Activated naive CD4-positive, alpha-beta T cell treated with Interleukin-2 at 50 U/mL for 16 hours (primary cell): ENCODE measurements around the gene CCL26.
A peak's percentile ranks its signal among the peaks of the same experiment; 100 is the strongest.
"Not testable (repeated sequence)": the region's sequence is repeated elsewhere in the genome, so short reads cannot be mapped to it uniquely, and the experiment has no call there.

ENCODE experiments used
- DNase-seq: peaks from one replicate; pipeline ENCODE4 v3.0.0-alpha.2; 2020

CCL26 gene

GRCh38 chr7:75738604-75738974, 33.4 kb downstream of the CCL26 start, which contains the start of gene HIP1:
Gene HIP1 (minus strand): TSS chr7:75738941. CDS start chr7:75738920, 21 bp downstream.
- no peak for DNase-seq

- no peak for DNase-seq
Observed at GRCh38 chr7:75737856-75738603, 34.0 kb downstream of the CCL26 start.

- DNase-seq: no peak
Observed at GRCh38 chr7:75735581-75736350, 36.2 kb downstream of the CCL26 start.

GRCh38 chr7:75734586-75735458, 37.2 kb downstream of the CCL26 start:
- no peak for DNase-seq

- DNase-seq: no peak
Observed at GRCh38 chr7:75732764-75733630, 39.0 kb downstream of the CCL26 start.

- no peak for DNase-seq
Observed at GRCh38 chr7:75732016-75732521, 39.9 kb downstream of the CCL26 start.

- DNase-seq: no peak
Observed at GRCh38 chr7:75729851-75730274, 42.1 kb downstream of the CCL26 start.

- DNase-seq: peak; percentile 21
Observed at GRCh38 chr7:75727881-75728593, 44.0 kb downstream of the CCL26 start.

GRCh38 chr7:75727351-75727750, 44.7 kb downstream of the CCL26 start:
- DNase-seq: not testable (repeated sequence)

- DNase-seq: no peak
Observed at GRCh38 chr7:75725306-75725705, 46.7 kb downstream of the CCL26 start.

- no peak for DNase-seq
Observed at GRCh38 chr7:75723444-75723843, 48.6 kb downstream of the CCL26 start.

GRCh38 chr7:75722373-75722772, 49.6 kb downstream of the CCL26 start:
- DNase-seq: no peak

- DNase-seq: not testable (repeated sequence)
Observed at GRCh38 chr7:75721922-75722321, 50.1 kb downstream of the CCL26 start.

- DNase-seq: no peak
Observed at GRCh38 chr7:75721426-75721825, 50.6 kb downstream of the CCL26 start.

GRCh38 chr7:75719626-75720025, 52.4 kb downstream of the CCL26 start:
- DNase-seq: no peak
